Loucy (cell line): ENCODE measurements around the gene TDRD15.

Experiments used
- EZH2phosphoT487 ChIP-seq: fragments of 200-600 bp; IDR thresholded peaks from 2 replicates; pipeline ENCODE4 v1.6.1; 2018; ENCODE audit warnings: antibody characterized with exemption, mild to moderate bottlenecking, moderate library complexity, borderline replicate concordance
- TF ChIP-seq, protein P1 (sequence below): fragments of 200-600 bp; sonication (generic); conservative IDR thresholded peaks from 2 replicates; pipeline ENCODE4 v1.5.1; 2014; ENCODE audit warnings: mild to moderate bottlenecking, antibody characterized with exemption, low read length

DNA sequence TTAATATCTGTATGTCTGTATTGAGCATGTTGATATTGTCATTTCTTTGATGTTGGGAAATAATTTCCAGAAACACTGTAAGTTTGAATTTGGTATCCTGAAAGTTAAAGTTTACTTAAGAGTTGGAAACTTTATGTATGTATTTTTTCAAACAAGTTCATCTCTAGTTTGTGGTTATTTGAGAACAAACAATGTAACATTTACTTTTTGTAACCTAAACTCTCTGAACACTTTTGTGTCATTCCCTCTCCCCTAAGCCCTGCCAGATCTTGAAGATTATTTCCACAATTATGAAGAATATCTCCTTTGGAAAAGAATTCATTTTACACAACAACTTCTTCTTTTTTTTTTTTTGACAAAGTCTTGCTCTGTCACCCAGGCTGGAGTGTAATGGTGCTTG, 24.9 kb downstream of the TDRD15 start:
- TF ChIP-seq, protein P1, sequence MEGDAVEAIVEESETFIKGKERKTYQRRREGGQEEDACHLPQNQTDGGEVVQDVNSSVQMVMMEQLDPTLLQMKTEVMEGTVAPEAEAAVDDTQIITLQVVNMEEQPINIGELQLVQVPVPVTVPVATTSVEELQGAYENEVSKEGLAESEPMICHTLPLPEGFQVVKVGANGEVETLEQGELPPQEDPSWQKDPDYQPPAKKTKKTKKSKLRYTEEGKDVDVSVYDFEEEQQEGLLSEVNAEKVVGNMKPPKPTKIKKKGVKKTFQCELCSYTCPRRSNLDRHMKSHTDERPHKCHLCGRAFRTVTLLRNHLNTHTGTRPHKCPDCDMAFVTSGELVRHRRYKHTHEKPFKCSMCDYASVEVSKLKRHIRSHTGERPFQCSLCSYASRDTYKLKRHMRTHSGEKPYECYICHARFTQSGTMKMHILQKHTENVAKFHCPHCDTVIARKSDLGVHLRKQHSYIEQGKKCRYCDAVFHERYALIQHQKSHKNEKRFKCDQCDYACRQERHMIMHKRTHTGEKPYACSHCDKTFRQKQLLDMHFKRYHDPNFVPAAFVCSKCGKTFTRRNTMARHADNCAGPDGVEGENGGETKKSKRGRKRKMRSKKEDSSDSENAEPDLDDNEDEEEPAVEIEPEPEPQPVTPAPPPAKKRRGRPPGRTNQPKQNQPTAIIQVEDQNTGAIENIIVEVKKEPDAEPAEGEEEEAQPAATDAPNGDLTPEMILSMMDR = no peak
- no peak for TF ChIP-seq EZH2phosphoT487
